HG03039 (cell line): ENCODE results near the gene LMF1.
"Not testable (repeated sequence)": the region's sequence is repeated elsewhere in the genome, so short reads cannot be mapped to it uniquely, and the experiment has no call there.

Experiments
- ATAC-seq: cut with Tn5 transposase; IDR thresholded peaks from one replicate; pipeline ENCODE4 v1.9.1; 2021; ENCODE audit warnings: mild to moderate bottlenecking, moderate library complexity; ENCODE audit not compliant: unreplicated experiment

Gene LMF1

DNA sequence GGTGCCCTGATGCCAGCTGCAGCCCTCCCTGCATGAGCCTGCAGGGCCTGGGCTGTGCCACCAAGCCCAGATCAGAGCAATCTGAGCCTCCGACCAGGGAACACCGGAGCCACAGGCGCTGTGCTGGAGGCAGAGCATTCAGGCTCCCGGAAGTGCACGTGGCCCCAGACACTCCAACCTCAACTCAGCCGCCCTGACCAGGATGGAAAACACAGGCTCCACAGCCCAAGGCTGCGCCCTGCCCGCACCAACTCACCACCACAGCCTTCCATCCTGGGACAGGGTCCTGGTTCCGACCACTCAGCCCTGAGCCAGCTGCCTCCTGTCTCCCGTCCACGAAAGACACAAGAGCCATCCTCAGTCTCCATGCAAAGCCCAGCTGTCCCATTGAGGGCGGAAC lies 18.5 kb downstream of the LMF1 start:
- ATAC-seq, result no peak

DNA sequence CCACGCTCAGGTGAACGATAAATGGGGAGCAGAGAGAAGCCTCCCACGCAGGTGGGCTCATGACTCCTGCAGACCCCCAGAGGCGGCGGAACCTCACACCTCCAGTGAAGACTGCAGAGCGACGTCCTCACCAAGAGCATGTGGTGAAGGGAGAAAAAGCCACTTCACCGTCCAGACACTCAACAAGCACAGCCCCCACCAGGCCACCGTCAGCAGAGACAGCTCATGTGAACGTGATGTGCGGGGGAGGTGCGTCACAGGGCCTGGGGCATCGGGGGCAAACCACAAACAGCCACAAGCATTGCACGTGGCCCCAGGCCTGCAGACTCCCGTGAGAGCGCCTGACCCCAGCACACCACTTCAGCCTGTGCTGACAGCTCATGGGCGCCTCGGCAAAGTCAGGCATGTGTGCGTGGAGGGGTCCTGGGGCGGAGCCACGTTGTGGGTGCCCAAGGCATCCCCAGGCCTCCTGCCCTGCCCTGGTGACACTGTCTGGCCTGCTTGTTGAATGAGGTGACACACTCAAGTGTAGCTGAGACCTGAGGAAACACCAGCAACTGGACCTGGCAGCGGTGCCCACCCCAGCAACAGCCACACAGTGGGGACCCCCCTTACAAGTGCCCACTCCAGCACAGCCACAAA lies 19.0 kb downstream of the LMF1 start:
- ATAC-seq, result no peak

DNA sequence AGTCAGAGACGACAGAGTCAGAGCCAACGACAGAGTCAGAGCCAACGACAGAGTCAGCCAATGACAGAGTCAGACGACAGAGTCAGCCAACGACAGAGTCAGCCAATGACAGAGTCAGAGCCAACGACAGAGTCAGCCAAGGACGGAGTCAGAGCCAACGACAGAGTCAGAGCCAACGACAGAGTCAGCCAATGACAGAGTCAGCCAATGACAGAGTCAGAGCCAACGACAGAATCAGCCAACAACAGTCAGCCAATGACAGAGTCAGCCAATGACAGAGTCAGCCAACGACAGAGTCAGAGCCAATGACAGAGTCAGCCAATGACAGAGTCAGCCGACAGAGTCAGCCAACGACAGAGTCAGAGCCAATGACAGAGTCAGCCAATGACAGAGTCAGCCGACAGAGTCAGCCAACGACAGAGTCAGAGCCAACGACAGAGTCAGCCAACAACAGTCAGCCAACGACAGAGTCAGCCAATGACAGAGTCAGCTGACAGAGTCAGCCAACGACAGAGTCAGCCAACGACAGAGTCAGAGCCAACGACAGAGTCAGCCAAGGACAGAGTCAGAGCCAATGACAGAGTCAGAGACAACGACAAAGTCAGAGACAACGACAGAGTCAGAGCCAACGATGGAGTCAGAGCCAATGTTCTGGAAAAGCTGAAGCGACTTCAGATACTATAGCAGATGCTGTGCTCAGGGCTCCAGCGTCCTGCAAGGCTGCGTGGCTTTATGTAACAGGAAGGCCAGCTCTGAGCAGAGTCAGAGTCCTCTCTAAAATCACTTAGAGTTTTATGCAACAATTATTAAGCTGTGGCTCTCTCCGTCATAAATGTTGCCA lies 19.8 kb downstream of the LMF1 start:
- ATAC-seq, result not testable (repeated sequence)

DNA sequence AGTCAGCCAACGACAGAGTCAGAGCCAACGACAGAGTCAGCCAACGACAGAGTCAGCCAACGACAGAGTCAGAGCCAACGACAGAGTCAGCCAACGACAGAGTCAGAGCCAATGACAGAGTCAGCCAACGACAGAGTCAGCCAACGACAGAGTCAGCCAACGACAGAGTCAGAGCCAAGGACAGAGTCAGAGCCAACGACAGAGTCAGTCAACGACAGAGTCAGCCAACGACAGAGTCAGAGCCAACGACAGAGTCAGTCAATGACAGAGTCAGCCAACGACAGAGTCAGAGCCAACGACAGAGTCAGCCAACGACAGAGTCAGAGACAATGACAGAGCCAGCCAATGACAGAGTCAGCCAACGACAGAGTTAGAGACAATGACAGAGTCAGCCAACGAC lies 22.0 kb downstream of the LMF1 start:
- not testable (repeated sequence) for ATAC-seq

DNA sequence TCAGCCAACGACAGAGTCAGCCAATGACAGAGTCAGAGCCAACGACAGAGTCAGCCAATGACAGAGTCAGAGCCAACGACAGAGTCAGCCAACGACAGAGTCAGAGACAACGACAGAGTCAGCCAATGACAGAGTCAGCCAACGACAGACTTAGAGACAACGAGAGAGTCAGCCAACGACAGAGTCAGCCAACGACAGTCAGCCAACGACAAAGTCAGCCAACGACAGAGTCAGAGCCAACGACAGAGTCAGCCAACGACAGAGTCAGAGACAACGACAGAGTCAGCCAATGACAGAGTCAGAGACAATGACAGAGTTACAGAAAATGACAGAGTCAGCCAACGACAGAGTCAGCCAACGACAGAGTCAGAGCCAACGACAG lies 22.9 kb downstream of the LMF1 start:
- ATAC-seq, result not testable (repeated sequence)

- no peak for ATAC-seq
These were observed 23.4 kb downstream of the LMF1 start for GRCh38 chr16:947255-947921.

GRCh38 chr16:946048-946395 lies 24.8 kb downstream of the LMF1 start:
- no peak for ATAC-seq

DNA sequence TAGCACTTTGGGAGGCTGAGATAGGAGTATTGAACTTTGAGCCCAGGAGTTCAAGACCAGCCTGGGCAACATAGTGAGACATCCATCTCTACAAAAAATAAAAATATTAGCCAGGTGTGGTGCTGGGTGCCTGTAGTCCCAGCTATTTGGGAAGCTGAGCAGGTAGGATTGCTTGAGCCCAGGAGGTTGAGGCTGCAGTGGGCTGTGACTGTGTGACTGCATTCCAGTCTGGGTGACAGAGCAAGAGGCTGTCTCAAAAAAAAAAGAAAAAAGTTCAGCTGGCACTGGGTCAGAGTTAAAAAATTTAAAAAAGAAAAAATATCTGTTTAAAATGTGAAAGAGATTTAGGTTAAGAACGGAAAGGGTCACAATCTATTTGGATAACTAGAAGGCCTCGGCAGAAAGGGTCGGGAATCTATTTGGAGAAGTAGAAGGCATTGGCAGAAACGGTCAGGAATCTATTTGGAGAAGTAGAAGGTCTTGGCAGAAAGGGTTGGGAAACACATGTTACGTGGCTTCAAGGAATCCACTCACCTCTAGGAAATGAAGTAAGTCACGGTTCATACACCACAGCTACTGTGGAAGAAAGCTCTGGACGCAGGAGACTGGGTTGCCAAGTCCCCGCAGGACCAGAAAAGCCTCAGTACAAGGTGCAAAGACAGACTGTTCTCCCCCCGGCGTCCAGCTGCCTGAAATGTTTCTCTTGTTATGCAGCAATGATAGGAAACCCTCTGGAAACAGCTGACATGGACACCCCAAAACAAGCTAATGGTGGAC lies 25.3 kb downstream of the LMF1 start:
- no peak for ATAC-seq

GRCh38 chr16:943971-944370 lies 26.8 kb downstream of the LMF1 start:
- no peak for ATAC-seq

GRCh38 chr16:942436-943060 lies 28.2 kb downstream of the LMF1 start:
- no peak for ATAC-seq

DNA sequence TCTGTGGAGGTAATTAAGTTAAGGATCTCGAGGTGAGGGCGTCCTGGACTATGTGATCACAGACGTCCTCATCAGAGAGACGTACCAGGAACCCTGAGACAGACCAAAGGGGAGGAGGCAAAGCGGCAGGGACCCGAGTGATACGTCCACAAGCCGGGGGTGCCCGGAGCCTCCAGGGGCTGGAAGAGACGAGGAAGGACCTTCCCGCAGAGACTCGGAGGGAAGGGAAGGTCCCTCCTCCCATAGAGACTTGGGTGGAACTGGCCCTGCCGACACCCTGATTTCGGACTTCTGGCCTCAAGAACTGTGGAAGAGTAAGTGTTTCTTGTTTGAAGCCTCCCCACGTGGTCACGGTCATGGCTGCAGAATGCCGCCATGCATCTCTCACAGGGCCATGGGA lies 30.8 kb downstream of the LMF1 start:
- no peak for ATAC-seq

- ATAC-seq, result no peak
These were observed 31.5 kb downstream of the LMF1 start for GRCh38 chr16:939311-939710.

GRCh38 chr16:938752-939151 lies 32.0 kb downstream of the LMF1 start:
- ATAC-seq, result no peak

DNA sequence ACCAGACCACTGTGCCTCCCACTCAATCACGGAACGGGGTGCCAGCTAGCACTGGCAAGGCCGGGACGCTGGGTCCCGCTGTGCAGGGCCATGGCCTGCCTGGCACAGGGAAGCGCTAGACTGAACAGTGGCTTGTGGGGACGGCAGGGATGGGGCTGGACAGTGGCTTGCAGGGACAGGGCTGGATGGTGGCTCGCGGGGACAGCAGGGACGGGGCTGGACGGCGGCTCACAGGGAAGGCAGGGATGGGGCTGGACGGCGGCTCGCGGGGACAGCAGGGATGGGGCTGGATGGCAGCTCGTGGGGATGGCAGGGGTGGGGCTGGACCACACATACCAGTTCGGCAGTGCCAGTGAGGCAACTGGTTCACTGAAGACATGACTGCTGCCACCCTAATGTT lies 32.6 kb downstream of the LMF1 start:
- no peak for ATAC-seq

DNA sequence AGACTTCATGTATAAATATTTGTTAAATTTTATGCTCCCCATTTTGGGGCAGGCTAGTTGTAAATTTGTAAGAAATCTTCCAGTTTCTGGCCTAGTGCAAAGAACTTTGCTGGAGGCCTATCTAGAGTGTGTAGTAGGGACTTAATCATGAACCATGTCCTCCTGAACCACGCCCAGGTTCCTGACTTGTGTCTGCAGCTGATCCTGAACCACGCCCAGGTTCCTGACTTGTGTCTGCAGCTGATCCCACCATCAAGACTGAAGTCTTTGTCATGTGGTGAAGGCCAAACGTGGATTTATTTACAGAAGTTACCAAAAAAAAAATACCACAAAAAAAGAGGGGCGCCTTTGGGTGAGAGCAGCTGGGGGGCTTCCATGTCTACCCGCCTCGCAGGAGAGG lies 33.1 kb downstream of the LMF1 start:
- no peak for ATAC-seq

DNA sequence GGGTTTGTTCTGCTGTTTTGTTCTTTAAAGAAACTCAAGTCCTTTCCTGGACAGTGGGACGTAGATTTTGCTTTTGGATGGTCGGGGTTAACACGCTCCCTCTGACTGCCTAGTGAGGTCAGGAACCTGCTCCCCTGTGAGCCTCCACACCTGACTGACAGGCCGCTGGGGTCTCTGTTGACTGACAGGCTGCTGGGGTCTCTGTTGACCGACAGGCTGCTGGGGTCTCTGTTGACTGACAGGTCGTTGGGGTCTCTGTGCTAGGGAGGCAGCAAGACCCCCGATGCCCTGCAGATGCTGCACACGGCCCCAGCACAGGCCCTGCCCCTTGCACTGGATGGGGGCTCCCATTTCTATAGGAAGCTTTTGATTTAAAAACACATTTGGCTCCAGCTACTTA lies 33.5 kb downstream of the LMF1 start:
- ATAC-seq, result no peak

GRCh38 chr16:935684-936083 lies 35.1 kb downstream of the LMF1 start:
- ATAC-seq, result no peak

DNA sequence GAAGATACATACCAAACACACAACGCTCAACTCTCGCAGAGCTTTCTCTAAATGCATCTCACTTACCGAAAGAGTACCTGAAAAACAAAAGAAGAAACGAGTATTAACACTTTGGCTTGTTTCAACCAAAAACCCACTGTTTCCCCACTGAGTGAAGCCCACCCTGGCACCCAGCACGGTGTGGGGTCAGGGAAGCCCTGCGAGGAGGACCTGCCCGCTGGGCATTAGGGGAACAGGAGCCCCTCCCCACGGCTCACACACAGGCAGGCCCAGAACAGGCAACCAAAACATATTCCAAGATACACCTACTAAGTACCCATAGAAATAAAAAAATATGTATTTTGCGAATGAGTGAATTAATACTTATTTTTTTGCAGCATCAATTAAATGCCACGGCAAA lies 36.6 kb downstream of the LMF1 start:
- no peak for ATAC-seq

- no peak for ATAC-seq
These were observed 37.2 kb downstream of the LMF1 start for GRCh38 chr16:933581-933980.

DNA sequence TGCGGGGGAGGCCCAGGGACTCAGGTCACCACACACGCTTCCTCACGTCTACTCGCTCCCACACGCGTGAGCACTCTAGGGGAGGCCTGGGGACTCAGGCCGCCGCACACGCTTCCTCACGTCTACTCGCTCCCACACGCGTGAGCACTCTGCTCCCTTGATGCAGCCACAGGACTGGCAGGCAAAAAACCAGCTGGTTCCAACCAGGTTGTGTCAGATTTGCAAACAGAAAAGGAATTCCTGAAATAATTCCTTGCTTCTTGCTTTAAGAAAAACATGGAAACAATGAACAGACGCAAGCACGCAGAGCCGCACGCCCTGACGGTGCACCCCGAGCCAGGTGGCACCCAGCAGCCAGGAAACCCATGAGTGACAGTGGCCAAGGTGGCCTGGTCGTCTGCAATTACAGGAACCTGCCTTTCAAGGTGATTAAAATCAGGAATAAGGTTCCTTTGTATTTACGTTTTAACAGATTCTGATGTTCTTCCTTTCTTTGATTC lies 37.9 kb downstream of the LMF1 start:
- ATAC-seq, result no peak
